Nephron progenitor cell (in vitro differentiated cells): ENCODE measurements around the gene DPF3.

Experiments
- DNase-seq: peaks from one replicate; pipeline ENCODE4 v3.0.0; 2021
- H3K27ac Mint-ChIP-seq: 2 replicates; pipeline ENCODE4 v1.8.0; 2021; ENCODE audit warnings: mild to moderate bottlenecking, moderate library complexity, mixed read lengths
- H3K27me3 Mint-ChIP-seq: 2 replicates; pipeline ENCODE4 v1.8.0; 2021; ENCODE audit warnings: mild to moderate bottlenecking, low read depth, mixed read lengths; ENCODE audit not compliant: poor library complexity
- H3K36me3 Mint-ChIP-seq: 2 replicates; pipeline ENCODE4 v1.8.0; 2021; ENCODE audit warnings: low read depth, mixed read lengths
- H3K4me1 Mint-ChIP-seq: 2 replicates; pipeline ENCODE4 v1.8.0; 2021; ENCODE audit warnings: mixed read lengths
- H3K4me3 Mint-ChIP-seq: 2 replicates; pipeline ENCODE4 v1.8.0; 2021; ENCODE audit warnings: mild to moderate bottlenecking, moderate library complexity, mixed read lengths
- H3K9me3 Mint-ChIP-seq: 2 replicates; pipeline ENCODE4 v1.8.0; 2021; ENCODE audit warnings: mild to moderate bottlenecking, moderate library complexity, mixed read lengths
- TF ChIP-seq, protein P1 (sequence below): fragments of 200-600 bp; sonication (generic); IDR thresholded peaks from 2 replicates; pipeline ENCODE4 v1.5.0; 2021; ENCODE audit warnings: antibody characterized with exemption

Gene DPF3

GRCh38 chr14:72864712-72865365 lies 29.1 kb downstream of the DPF3 start:
- TF ChIP-seq, protein P1, sequence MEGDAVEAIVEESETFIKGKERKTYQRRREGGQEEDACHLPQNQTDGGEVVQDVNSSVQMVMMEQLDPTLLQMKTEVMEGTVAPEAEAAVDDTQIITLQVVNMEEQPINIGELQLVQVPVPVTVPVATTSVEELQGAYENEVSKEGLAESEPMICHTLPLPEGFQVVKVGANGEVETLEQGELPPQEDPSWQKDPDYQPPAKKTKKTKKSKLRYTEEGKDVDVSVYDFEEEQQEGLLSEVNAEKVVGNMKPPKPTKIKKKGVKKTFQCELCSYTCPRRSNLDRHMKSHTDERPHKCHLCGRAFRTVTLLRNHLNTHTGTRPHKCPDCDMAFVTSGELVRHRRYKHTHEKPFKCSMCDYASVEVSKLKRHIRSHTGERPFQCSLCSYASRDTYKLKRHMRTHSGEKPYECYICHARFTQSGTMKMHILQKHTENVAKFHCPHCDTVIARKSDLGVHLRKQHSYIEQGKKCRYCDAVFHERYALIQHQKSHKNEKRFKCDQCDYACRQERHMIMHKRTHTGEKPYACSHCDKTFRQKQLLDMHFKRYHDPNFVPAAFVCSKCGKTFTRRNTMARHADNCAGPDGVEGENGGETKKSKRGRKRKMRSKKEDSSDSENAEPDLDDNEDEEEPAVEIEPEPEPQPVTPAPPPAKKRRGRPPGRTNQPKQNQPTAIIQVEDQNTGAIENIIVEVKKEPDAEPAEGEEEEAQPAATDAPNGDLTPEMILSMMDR = no peak
- Mint-ChIP-seq H3K27me3 (peaks cover 7% of the 10 kb centered on the region), H3K9me3 (no peaks in the 10 kb centered on the region), H3K36me3 (peaks cover 15% of the 10 kb centered on the region), H3K4me3 (no peak overlapping the region), H3K4me1 (peaks cover 7% of the 10 kb centered on the region), H3K27ac (peak overlapping the region; percentile 5)
- no peak for DNase-seq

- H3K27ac Mint-ChIP-seq = no peak overlapping the region
- DNase-seq = no peak
Observed at GRCh38 chr14:72863216-72864006, 30.5 kb downstream of the DPF3 start.

GRCh38 chr14:72856530-72857266 lies 37.2 kb downstream of the DPF3 start:
- H3K27ac Mint-ChIP-seq = peak overlapping the region; percentile 62
- TF ChIP-seq, protein P1 = no peak
- no peaks in the 10 kb centered on the region for H3K9me3 Mint-ChIP-seq
- H3K4me3 Mint-ChIP-seq = peak overlapping the region; percentile 10
- H3K27me3 Mint-ChIP-seq = no peaks in the 10 kb centered on the region
- peaks cover 9% of the 10 kb centered on the region for H3K36me3 Mint-ChIP-seq
- DNase-seq = no peak
- peaks cover 43% of the 10 kb centered on the region for H3K4me1 Mint-ChIP-seq

More at GRCh38 chr14:72863216-72864006, 30.5 kb downstream of the DPF3 start:
- Mint-ChIP-seq H3K36me3 (peaks cover 8% of the 10 kb centered on the region), H3K4me1 (no peaks in the 10 kb centered on the region), H3K4me3 (no peak overlapping the region), H3K27me3 (peaks cover 3% of the 10 kb centered on the region), H3K9me3 (no peaks in the 10 kb centered on the region)
- TF ChIP-seq, protein P1 = no peak

DNA sequence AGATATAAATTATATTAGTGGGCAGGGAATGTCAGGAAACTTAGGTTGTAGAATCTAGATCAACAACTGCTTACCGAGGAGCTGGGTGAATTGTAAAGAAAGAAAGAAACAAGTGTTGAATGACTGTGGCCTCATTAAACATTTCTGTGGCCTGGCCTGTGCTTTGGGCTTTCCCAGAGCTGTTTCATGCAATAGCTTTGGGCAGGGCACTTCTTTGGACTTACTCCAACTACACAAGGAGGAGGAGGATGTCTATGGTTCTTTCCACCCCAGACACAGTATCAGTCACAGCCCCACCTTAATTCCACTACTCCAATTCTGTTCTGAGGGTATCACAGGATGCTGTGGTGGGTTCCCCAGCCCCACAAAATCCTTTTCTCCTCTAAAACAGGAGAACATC lies 38.0 kb downstream of the DPF3 start:
- no peaks in the 10 kb centered on the region for H3K9me3 Mint-ChIP-seq
- TF ChIP-seq, protein P1 = no peak
- no peak overlapping the region for H3K4me3 Mint-ChIP-seq
- peaks cover 51% of the 10 kb centered on the region for H3K4me1 Mint-ChIP-seq
- no peak overlapping the region for H3K27ac Mint-ChIP-seq
- H3K27me3 Mint-ChIP-seq = no peaks in the 10 kb centered on the region
- DNase-seq = no peak
- H3K36me3 Mint-ChIP-seq = peaks cover 13% of the 10 kb centered on the region

DNA sequence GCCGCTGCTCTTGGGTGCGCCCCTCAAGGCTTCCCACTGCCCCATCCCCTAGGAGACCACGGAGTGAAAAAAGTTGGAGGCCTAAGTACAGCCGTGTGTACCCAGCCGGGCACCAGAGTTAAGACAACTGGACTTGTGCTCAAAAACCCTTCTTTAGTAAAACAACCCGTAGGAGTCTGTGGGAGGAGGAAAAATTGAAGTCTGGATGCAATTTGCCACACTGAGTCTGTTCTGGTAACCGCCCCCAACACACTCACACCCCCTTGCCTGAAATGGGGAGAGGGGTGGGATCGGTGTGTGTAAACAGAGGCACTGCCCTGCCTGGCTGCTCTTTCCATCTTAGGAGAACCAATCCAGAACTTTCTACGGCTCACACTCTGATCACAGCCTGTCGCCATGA lies 41.7 kb downstream of the DPF3 start:
- DNase-seq = no peak
- Mint-ChIP-seq H3K4me3 (no peak overlapping the region), H3K27me3 (no peaks in the 10 kb centered on the region), H3K9me3 (peaks cover 3% of the 10 kb centered on the region), H3K36me3 (peaks cover 30% of the 10 kb centered on the region), H3K4me1 (peaks cover 78% of the 10 kb centered on the region), H3K27ac (peak overlapping the region; percentile 60)
- TF ChIP-seq, protein P1 = no peak
